Vagina (tissue), 2 donors: ENCODE results near the gene EXOC6. TPM values are rescaled to one million over a fixed set of nuclear protein-coding genes. Genes with fewer than 3 reads are reported as not detected.

Experiments
- DNase-seq, 2 donors: peaks; one replicate each; pipeline ENCODE4 v3.0.0-alpha.2; 2017; ENCODE audit errors: extremely low spot score in 2 of 2
- H3K27ac ChIP-seq: fragments of 200-600 bp; sonication (generic); one replicate; pipeline ENCODE4 v1.5.1; 2019
- H3K27me3 ChIP-seq: fragments of 200-600 bp; sonication (generic); one replicate; pipeline ENCODE4 v1.5.1; 2019
- H3K36me3 ChIP-seq, 2 donors: fragments of 200-600 bp; sonication (generic); one replicate each; pipeline ENCODE4 v1.5.1; 2017 to 2019
- H3K4me1 ChIP-seq: fragments of 200-600 bp; sonication (generic); one replicate; pipeline ENCODE4 v1.5.1; 2019
- H3K4me3 ChIP-seq, 2 donors: fragments of 200-600 bp; sonication (generic); 1 replicate in 1 of 2; 2 replicates in 1 of 2; pipeline ENCODE4 v1.5.1; 2016 to 2019
- H3K9me3 ChIP-seq: fragments of 200-600 bp; sonication (generic); one replicate; pipeline ENCODE4 v1.5.1; 2019
- POLR2A ChIP-seq, 2 donors: fragments of 450-650 bp; IDR thresholded peaks; one replicate each; pipeline ENCODE4 v1.6.1; 2017; ENCODE audit warnings: antibody characterized with exemption in 2 of 2, mild to moderate bottlenecking in 2 of 2, moderate library complexity in 2 of 2
- POLR2AphosphoS5 ChIP-seq, 2 donors: sonication (generic); formaldehyde crosslinking; IDR thresholded peaks; one replicate each; pipeline ENCODE4 v1.9.0; 2017; ENCODE audit warnings: antibody characterized with exemption in 2 of 2, mild to moderate bottlenecking in 2 of 2, low read depth in 1 of 2; ENCODE audit not compliant: insufficient read depth in 1 of 2
- intact Hi-C: fragments of 100-400 bp; cut with DNase I; formaldehyde crosslinking; loops from one replicate; pipeline ENCODE4 v1.15.1; 2023
- total RNA-seq: library from RNA; depleted of rRNA; stranded (reverse); fragments of >200 nt; gene quantifications from one replicate; pipeline ENCODE4 v1.2.3, GENCODE V29; 2016
- TF ChIP-seq, protein P1 (sequence below), 3 experiments: fragments of 450-650 bp in 2 of 3; fragments of 200-600 bp in 1 of 3; sonication (generic) in 1 of 3; IDR thresholded peaks; one replicate each; pipeline ENCODE4 v1.5.1; 2017 to 2019; ENCODE audit warnings: antibody characterized with exemption in 3 of 3, mild to moderate bottlenecking in 2 of 3, moderate library complexity in 2 of 3

The EXOC6 gene
- total RNA-seq, 1 donor from 2014 or later, result 9.3 TPM

DNA sequence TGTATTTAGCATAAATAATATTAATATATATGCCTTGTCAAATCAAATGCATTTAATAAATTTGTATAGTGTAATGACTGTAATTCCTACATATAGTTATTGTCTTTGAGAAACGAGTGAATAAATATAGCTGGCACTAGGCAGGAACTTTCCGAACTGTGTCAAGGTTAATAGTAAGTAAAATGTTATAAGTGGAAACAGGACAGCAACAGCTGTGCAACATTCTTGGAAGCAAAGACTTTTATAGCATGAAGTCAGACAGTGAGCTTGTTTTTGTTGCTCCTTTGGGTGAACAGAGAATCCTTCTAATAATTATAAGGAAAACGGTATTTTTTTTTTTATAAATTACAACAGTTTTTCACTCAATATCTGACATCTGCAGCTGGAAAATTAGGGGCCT is 14.0 kb upstream of the EXOC6 start:
- Histone ChIP-seq H3K27me3 (no peaks in the 10 kb centered on the region), H3K4me3 (peak overlapping the region in 1 of 2 donors; percentile 4), H3K36me3 (no peaks in the 10 kb centered on the region), H3K9me3 (no peaks in the 10 kb centered on the region), H3K4me1 (no peaks in the 10 kb centered on the region), H3K27ac (no peak overlapping the region)
- intact Hi-C loops, result no loop called here
- no peak for DNase-seq
- TF ChIP-seq POLR2A (IDR thresholded peaks at IDR 0.05) (no peak), POLR2AphosphoS5 (IDR thresholded peaks at IDR 0.05; ENCODE audit: insufficient read depth in 1 of 2, low read depth in 1 of 2) (no peak)
- TF ChIP-seq, protein P1, sequence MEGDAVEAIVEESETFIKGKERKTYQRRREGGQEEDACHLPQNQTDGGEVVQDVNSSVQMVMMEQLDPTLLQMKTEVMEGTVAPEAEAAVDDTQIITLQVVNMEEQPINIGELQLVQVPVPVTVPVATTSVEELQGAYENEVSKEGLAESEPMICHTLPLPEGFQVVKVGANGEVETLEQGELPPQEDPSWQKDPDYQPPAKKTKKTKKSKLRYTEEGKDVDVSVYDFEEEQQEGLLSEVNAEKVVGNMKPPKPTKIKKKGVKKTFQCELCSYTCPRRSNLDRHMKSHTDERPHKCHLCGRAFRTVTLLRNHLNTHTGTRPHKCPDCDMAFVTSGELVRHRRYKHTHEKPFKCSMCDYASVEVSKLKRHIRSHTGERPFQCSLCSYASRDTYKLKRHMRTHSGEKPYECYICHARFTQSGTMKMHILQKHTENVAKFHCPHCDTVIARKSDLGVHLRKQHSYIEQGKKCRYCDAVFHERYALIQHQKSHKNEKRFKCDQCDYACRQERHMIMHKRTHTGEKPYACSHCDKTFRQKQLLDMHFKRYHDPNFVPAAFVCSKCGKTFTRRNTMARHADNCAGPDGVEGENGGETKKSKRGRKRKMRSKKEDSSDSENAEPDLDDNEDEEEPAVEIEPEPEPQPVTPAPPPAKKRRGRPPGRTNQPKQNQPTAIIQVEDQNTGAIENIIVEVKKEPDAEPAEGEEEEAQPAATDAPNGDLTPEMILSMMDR (IDR thresholded peaks at IDR 0.05), result no peak

DNA sequence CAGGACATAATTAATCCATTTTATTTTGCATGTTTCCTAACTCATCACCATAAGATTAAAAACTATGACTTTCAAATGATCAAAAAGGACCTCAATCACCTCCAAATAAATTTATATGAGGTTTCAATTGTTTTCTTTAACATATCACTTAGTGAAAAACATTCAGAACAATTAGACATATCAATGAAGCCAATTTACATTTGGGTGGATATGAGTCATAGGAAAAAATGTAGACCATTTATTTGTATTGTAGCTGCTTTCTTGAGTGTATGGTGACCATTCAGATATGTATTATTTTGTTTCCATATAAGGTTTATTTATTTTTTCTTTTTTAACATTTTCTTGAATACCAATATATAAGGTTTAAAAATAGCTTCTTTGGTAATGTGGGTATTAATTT is 13.3 kb upstream of the EXOC6 start:
- no peaks in the 10 kb centered on the region for H3K9me3 ChIP-seq
- no peak for DNase-seq
- H3K4me1 ChIP-seq, result no peaks in the 10 kb centered on the region
- H3K36me3 ChIP-seq, result no peaks in the 10 kb centered on the region
- H3K27ac ChIP-seq, result no peak overlapping the region
- H3K27me3 ChIP-seq, result no peaks in the 10 kb centered on the region
- TF ChIP-seq POLR2AphosphoS5 (IDR thresholded peaks at IDR 0.05; ENCODE audit: insufficient read depth in 1 of 2, low read depth in 1 of 2) (no peak), POLR2A (IDR thresholded peaks at IDR 0.05) (no peak)
- TF ChIP-seq, protein P1 (IDR thresholded peaks at IDR 0.05), result no peak
- intact Hi-C loops, result no loop called here
- no peak overlapping the region for H3K4me3 ChIP-seq

DNA sequence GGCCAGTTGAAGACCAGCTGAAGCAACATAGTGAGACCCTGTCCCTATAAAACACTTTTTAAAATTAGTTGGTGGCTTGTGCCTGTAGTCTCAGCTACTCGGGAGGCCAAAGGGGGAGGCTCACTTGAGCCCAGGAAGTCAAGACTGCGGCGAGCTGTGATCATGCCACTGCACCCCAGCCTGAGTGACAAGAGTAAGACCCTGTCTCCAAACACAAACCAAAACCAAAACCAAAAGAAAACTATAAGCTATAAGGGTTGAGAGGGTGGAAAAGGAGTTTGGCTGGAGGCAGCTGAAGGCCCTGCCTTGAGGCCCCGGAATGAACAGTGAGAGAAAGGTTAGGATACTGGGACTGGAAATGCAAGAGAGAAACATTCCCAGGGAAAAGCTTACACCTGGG is 10.9 kb upstream of the EXOC6 start:
- Histone ChIP-seq H3K27ac (no peak overlapping the region), H3K4me1 (no peaks in the 10 kb centered on the region), H3K36me3 (no peaks in the 10 kb centered on the region), H3K27me3 (no peaks in the 10 kb centered on the region), H3K9me3 (no peaks in the 10 kb centered on the region), H3K4me3 (no peak overlapping the region)
- intact Hi-C loops, result no loop called here
- no peak for DNase-seq
- TF ChIP-seq, protein P1 (IDR thresholded peaks at IDR 0.05), result no peak
- TF ChIP-seq POLR2AphosphoS5 (IDR thresholded peaks at IDR 0.05; ENCODE audit: insufficient read depth in 1 of 2, low read depth in 1 of 2), result no peak
- TF ChIP-seq POLR2A (IDR thresholded peaks at IDR 0.05), result no peak

DNA sequence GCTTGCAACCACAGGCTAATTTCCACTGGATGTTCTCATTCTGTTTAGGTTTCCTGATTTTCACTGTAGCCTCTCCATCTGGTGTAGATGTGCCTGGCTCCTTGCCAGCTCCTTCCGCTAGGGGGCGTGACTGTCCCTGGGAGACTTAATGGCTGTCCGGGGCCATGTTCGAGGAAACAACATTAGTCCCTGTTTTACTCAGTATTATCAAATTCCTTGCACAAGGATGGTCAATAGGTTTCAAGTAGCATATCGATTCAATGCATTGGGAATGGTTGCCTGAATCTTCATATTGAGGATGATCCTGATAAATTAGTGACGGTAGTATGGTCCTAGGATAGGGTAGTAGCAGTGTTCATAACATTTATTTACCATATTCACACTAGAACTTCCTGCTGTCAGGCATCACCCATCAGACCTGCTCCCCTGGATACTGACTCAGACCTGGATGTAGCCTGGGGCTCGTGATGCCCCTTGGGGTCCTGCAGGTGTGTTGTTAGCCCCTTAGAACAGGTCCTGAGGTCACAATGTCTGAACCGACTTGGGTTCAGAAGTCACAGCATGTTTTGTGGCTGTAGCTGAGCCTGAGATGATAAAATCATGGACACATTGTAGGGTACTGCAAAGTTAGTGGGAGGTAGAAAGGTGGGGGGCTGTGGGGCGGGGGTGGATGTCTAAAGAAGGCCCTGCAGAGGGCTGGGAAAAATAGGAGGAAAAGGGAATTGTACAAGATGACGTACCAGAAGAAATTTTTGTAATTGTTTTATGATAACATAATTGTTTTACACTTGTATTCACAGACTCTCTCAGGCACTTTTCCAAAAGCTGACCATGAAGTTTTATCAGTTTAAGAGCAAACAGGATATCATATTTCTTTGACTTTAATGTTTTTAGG is 8.9 kb upstream of the EXOC6 start:
- no peak for DNase-seq
- no peaks in the 10 kb centered on the region for H3K36me3 ChIP-seq
- no peak overlapping the region for H3K4me3 ChIP-seq
- peak overlapping the region; percentile 29 for H3K27ac ChIP-seq
- no peaks in the 10 kb centered on the region for H3K27me3 ChIP-seq
- TF ChIP-seq, protein P1 (IDR thresholded peaks at IDR 0.05), result no peak
- TF ChIP-seq POLR2AphosphoS5 (IDR thresholded peaks at IDR 0.05; ENCODE audit: insufficient read depth in 1 of 2, low read depth in 1 of 2), result no peak
- TF ChIP-seq POLR2A (IDR thresholded peaks at IDR 0.05), result no peak
- intact Hi-C loops, result no loop called here
- H3K4me1 ChIP-seq, result no peaks in the 10 kb centered on the region
- no peaks in the 10 kb centered on the region for H3K9me3 ChIP-seq

DNA sequence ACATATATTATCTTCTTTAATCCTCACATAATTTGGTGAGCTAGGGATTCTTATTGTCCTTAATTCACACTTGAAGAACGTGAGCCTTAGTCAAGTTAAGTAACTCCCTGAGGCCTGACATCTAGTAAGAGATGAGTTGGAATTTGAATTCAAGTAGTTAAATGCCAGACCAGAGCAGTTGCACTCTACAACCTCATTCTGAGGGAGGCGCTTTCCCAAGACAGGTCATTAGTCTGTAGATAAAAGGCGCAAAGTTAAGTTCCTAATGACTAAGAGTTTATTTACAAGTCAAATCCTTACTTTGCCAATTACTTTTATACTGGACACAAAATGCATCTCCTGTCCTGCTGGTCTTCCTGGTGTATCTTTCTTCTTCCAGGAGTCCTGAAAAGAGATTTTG is 3.6 kb upstream of the EXOC6 start:
- intact Hi-C loops, result no loop called here
- Histone ChIP-seq H3K36me3 (no peaks in the 10 kb centered on the region), H3K4me1 (peaks cover 9% of the 10 kb centered on the region), H3K9me3 (no peaks in the 10 kb centered on the region), H3K4me3 (no peak overlapping the region), H3K27ac (no peak overlapping the region), H3K27me3 (no peaks in the 10 kb centered on the region)
- TF ChIP-seq, protein P1 (IDR thresholded peaks at IDR 0.05), result no peak
- TF ChIP-seq POLR2AphosphoS5 (IDR thresholded peaks at IDR 0.05; ENCODE audit: insufficient read depth in 1 of 2, low read depth in 1 of 2) (no peak), POLR2A (IDR thresholded peaks at IDR 0.05) (no peak)
- DNase-seq, result no peak
